CD4-positive, alpha-beta T cell treated with Interleukin-10 for 1 hour (primary cell): Measurements from ENCODE around the gene COMP.
"Not testable (repeated sequence)": the region's sequence is repeated elsewhere in the genome, so short reads cannot be mapped to it uniquely, and the experiment has no call there.

Source experiments
- DNase-seq: peaks from one replicate; pipeline ENCODE4 v3.0.0-alpha.2; 2020

The COMP gene

GRCh38 chr19:18790566-18791314 is at the start of gene COMP:
COMP (minus strand) TSS chr19:18791305; CDS start chr19:18791269, 36 bp downstream.
- no peak for DNase-seq

DNA sequence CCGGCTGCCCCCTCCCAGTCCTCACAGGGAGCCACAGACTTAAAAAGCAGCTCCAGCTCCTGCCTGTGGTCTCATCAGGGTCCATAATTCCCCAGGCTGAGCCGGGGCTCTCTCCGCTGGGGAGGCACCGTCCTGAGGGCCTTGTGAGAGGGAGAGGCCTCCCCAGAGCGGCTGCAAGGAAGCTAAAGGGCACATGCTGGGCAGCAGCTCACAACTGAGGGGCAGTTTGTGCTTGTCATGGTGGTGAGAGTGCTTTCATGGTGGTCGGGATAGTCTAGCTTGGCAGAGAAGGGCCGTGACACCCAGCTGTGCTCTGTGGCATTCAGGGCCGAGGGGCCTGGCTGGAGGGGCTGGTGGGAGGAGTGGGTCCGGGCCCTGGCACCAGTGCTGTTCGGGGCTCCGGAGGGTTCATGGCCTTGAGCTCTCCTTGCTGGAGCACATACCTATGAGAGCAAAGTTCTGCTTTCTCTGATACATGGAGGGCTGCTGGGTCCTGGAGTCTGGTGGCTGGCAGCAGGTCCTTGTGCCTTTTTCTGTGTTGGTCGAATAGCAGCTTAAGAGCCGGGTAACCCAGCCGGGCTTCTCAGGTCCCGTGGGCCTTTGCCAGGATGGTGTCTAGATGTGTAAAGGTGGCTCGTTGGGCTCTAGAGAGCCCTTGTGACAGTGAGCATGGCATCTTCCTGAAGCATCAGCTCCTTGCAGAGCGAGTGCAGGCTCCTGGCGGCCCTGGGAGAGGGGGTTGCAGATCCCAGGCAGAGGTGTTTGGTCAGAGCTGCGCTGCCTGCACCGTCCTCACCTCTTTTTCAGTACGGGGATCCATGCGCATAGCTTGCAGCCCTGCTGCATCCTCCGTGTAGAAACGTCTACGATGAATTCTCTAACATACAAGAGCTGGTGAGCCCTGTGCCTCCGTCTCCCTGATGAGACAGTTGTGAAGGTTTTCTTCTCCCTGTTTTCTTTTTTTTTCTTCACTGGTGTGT is 49.5 kb upstream of the COMP start:
- no peak for DNase-seq

DNA sequence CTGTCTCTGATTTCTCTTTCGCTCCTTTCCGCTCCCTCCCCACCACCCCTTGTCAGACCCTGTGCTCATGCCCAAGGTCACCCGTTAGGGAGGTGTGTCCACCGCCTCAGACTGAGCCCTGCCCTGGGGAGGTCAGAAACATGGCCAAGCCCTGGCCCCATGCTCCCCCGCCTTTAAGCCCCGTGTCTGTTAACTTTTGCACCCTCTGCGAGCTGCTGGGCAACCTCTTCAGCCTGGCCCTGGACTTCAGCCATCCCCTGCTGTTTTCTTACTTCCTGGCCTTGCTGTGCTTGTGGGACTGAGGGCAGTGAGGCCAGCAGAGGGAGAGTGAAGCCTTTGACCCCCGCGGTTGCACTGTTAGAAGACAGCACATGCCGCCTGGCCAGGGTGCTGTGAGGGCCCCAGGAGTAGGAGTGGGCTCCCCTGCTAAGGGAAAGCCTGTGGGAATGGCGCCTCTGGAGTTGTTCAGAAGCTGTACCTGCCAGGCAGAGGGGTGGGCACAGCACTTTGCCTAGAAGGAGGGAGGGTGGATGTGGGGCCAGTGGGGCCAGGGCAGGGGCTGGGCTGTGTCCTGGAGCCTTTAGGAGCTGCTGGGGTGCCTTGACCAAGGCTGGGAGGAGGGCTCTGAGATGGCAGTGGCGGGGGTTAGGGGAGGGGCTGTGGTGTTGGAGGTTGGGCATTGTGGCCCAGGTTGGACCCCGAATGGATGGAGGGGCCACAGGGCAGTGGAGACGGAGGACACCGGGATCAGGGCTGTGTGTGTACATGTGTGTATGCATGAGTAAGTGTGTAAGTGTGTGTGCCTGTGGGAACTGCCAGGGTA is 48.6 kb upstream of the COMP start:
- DNase-seq = no peak

DNA sequence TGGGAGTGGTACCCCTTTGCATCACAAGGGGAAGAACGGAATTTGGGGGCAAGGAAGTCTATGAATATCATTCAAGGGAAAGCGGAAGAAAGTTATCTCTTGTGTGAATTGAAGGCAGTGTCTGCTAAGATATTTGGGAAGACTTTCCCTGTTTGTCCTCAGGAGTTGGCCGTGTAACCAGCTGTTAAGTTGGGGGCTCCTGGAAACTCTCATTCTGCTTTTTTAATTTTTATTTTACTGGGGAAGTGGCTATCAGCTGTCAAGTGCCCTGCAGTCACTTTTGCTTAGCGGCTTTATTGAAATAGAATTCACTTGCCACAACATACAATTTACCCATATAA is 43.5 kb upstream of the COMP start:
- DNase-seq = no peak

DNA sequence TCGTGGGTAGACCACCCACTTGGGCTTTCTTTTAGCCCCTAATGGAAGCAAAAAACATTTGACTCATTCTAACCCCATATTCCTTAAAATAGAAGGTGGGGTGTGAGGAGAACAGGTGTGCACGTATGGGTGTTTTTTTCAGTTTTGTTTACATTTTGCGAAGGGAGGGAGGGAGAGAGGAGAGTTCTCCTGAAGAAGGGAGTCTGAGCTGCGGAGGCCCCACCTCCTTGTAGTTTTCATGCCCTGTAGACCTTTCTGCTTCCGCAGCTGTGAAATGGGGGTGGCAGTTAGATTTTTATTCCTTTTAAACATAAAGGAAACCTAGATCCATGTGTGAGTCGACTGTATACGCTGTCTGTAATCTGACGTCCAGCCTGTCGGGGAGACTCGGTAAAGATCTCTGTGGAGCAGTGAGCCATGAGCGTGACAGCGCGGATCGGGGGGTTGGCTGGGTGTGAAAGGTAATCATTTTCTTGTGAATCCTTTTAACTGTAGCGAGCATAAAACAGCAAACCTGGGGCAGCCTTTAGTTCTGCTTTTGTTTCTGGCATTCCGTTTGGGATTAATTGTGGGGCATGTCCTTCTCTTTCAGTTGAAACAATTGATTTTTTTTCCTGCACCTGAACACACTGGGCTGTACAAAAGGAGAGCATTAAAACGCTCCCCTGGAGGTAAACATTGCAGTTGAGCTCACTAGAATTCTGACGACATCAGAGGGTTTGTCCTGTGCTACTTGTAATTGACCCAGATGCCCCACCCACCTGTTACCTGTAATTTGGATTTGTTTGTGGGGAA is 42.9 kb upstream of the COMP start:
- DNase-seq = no peak

DNA sequence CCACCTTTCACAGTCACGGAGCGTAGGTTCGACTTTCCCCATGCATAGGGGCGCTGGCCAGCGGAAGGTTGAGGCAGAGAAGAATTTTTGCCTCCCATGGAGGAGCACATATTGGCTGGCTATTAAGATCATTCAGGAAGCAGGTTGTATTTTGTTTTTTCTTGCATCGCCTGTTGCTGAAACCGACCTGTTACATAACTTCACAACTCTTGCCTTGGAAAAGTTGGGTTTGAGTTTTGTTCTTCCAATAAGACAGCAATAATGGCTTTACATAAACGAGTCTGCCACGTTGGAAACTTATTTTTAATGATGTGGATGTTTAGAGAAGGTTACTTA is 42.0 kb upstream of the COMP start:
- no peak for DNase-seq

DNA sequence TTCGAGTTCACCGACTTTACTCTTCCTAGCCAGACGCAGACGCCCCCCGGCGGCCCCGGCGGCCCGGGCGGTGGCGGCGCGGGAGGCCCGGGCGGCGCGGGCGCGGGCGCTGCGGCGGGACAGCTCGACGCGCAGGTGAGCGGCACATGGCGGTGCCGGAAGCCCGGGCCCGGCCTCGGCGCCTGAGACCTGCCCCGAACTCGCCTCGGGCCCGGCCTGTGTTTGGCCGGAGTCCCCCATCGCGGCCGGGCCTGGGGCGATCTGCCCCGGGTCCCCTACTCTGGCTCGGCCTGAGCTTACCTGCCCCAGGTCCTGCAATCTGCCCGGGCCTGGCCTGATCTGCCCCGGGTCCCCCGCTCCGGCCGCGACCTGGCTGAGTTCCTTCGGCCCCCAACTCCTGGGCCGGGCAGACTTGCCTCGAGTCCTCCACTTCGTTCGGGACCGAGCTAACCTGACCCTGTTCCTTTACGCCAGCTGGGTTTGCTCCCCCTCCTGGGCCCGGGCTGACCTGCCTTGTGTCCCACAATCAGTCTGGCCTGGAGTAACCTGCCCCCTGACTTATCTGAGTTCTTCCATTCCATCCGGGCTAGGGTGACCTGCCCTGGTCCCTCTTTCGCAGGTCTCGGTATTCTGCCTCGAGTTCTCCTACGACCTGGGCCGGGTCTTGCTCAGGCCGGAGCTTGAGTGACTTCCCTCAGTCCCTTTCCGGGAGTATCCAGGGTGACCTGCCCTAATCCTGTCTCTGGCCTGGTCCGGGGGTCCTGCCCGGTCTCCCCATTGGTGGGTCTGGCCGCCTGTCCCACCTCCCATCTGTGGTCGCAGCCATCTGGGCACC is 41.4 kb upstream of the COMP start:
- peak; percentile 30 for DNase-seq

DNA sequence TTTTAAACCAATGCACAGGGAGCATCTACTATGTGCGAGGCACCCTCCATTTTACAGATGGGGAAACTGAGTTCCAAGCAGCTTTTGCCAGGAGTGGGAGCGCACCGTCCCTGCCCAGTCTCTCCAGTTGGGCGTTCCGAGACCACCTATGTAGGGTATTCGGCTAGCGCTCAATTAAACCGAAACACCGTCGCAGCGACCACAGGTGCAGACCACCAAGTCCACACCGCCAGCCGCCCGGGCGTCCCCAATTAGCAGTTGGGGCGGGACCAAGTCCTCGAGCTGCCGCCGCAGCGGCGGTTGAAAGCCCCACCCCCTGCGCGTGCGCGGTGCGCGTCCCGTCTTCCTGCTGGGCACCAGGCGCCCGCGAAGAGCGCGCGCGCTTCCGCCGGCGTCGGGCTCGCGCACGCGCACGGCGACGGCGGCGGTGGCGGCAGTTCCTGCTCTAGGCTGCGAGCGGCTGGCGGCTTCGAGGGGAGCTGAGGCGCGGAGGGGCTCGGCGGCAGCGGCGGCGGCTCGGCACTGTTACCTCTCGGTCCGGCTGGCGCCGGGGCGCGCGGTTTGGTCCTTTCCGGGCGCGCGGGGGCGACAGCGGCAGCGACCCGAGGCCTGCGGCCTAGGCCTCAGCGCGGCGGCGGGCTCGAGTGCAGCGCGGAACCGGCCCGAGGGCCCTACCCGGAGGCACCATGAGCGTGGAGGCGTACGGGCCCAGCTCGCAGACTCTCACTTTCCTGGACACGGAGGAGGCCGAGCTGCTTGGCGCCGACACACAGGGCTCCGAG is 40.6 kb upstream of the COMP start, which contains the start of gene UPF1:
UPF1 (plus strand) TSS at position 436 of the 782 bp plus-strand sequence; CDS start at position 687, 251 bp downstream.
- DNase-seq = peak; percentile 96

DNA sequence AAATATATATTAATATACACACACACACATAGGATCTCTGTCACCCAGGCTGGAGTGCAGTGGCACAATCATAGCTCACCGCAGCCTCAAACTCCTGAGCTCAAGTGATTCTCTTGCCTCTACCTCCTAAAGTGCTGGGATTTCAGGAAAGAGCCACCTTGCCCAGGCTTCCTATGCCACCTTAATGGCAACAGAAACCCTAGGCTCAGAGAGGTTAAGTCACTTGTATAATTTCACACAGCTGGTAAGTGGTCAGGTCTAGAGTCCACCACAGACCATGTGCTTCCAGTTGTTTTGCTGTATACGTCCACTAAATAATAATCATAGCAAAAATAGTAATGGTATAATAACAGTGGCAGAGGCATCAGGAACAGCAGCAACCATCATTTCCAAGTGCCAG is 39.4 kb upstream of the COMP start:
- DNase-seq = no peak

- no peak for DNase-seq
Observed at GRCh38 chr19:18828786-18829185, 37.7 kb upstream of the COMP start.

DNA sequence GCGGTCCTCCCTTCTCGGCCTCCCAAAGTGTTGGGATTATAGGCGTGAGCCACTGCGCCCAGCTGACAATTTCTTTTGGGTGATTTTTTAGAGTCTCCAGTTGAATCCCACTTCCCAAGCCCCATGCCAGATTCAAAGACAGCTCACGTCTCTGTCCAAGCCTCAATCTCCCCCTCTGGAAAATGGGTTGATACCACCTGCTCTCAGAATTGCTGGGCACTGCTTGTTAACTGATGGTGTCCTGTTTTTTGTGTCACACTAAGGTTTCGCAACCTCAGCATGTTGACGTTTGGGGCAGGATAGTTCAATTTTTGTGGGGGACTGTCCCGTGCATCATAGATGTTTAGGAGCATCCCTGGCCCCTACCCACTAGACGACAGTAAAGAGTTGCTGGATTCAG is 26.5 kb upstream of the COMP start:
- no peak for DNase-seq

GRCh38 chr19:18816645-18817044 is 25.5 kb upstream of the COMP start:
- not testable (repeated sequence) for DNase-seq

- DNase-seq = no peak
Observed at GRCh38 chr19:18815673-18816072, 24.6 kb upstream of the COMP start.

GRCh38 chr19:18814063-18814462 is 23.0 kb upstream of the COMP start:
- DNase-seq = no peak

DNA sequence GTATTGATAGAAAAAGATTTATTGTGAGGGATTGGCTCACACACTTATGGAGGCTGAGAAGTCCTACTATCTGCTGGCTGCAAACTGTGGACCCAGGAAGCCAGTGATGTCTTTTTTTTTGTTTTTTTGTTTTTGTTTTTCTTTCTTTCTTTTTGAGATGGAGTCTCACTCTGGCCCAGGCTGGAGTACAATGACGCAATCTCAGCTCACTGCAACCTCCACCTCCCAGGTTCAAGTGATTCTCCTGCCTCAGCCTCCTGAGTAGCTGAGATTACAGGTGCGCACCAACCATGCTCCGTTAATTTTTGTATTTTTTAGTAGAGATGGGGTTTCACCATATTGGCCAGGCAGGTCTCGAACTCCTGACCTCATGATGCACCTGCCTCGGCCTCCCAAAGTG is 20.5 kb upstream of the COMP start:
- not testable (repeated sequence) for DNase-seq

GRCh38 chr19:18809149-18809868 is 18.2 kb upstream of the COMP start:
- no peak for DNase-seq

- no peak for DNase-seq
Observed at GRCh38 chr19:18807861-18808331, 16.8 kb upstream of the COMP start.

GRCh38 chr19:18804643-18805042 is 13.5 kb upstream of the COMP start:
- no peak for DNase-seq

GRCh38 chr19:18804139-18804601 is 13.1 kb upstream of the COMP start:
- no peak for DNase-seq
